Neural progenitor cell (in vitro differentiated cells): ENCODE data around the gene RETREG3. TPM values are rescaled to one million over a fixed set of nuclear protein-coding genes. Genes with fewer than 3 reads are reported as not detected.
"Not testable (repeated sequence)": the region's sequence is repeated elsewhere in the genome, so short reads cannot be mapped to it uniquely, and the experiment has no call there.

Source experiments
- DNase-seq: peaks from one replicate; pipeline ENCODE4 v3.0.0-alpha.2; 2016; ENCODE audit warnings: low spot score
- H2AFZ ChIP-seq: fragments of 200-600 bp; sonication (generic); replicated peaks from 2 replicates; pipeline ENCODE4 v1.6.1; 2016; ENCODE audit warnings: antibody characterized with exemption
- H3F3A ChIP-seq: fragments of 200-600 bp; sonication (generic); 2 replicates; pipeline ENCODE4 v1.6.1; 2016; ENCODE audit warnings: antibody characterized with exemption, low read depth
- H3K27ac ChIP-seq: fragments of 200-600 bp; sonication (generic); 2 replicates; pipeline ENCODE4 v1.5.1; 2016; ENCODE audit warnings: mild to moderate bottlenecking
- H3K27me3 ChIP-seq: fragments of 200-600 bp; sonication (generic); 2 replicates; pipeline ENCODE4 v1.6.1; 2016; ENCODE audit warnings: mild to moderate bottlenecking, moderate library complexity
- H3K36me3 ChIP-seq: fragments of 200-600 bp; sonication (generic); 2 replicates; pipeline ENCODE4 v1.5.1; 2016
- H3K4me1 ChIP-seq: fragments of 200-600 bp; sonication (generic); 2 replicates; pipeline ENCODE4 v1.6.1; 2016; ENCODE audit warnings: mixed run types
- H3K4me2 ChIP-seq: fragments of 200-600 bp; sonication (generic); 2 replicates; pipeline ENCODE4 v1.6.1; 2016
- H3K4me3 ChIP-seq: fragments of 200-600 bp; sonication (generic); 2 replicates; pipeline ENCODE4 v1.5.1; 2016
- H3K79me2 ChIP-seq: fragments of 200-600 bp; sonication (generic); 2 replicates; pipeline ENCODE4 v1.6.1; 2016; ENCODE audit warnings: low read depth
- H3K9ac ChIP-seq: fragments of 200-600 bp; sonication (generic); 2 replicates; pipeline ENCODE4 v1.6.1; 2016
- H3K9me3 ChIP-seq: fragments of 200-600 bp; sonication (generic); 2 replicates; pipeline ENCODE4 v1.5.1; 2016; ENCODE audit warnings: low read depth
- H4K20me1 ChIP-seq: fragments of 200-600 bp; sonication (generic); 2 replicates; pipeline ENCODE4 v1.6.1; 2016; ENCODE audit warnings: low read depth
- H3K27ac Mint-ChIP-seq: 3 replicates; pipeline ENCODE4 v1.8.0; 2021; ENCODE audit warnings: mixed read lengths
- H3K27me3 Mint-ChIP-seq: 2 replicates; pipeline ENCODE4 v1.8.0; 2022; ENCODE audit warnings: low read depth, mild to moderate bottlenecking, inconsistent platforms, moderate library complexity, mixed read lengths; ENCODE audit not compliant: insufficient read depth
- H3K36me3 Mint-ChIP-seq: 3 replicates; pipeline ENCODE4 v1.8.0; 2021; ENCODE audit warnings: mixed read lengths
- H3K4me1 Mint-ChIP-seq: 3 replicates; pipeline ENCODE4 v1.8.0; 2021; ENCODE audit warnings: mixed read lengths
- H3K4me3 Mint-ChIP-seq: 3 replicates; pipeline ENCODE4 v1.8.0; 2021; ENCODE audit warnings: mild to moderate bottlenecking, moderate library complexity, mixed read lengths
- H3K9me3 Mint-ChIP-seq: 3 replicates; pipeline ENCODE4 v1.8.0; 2020; ENCODE audit warnings: mixed read lengths
- CTCF ChIP-seq: fragments of 200-600 bp; sonication (generic); IDR thresholded peaks from 2 replicates; pipeline ENCODE4 v1.5.1; 2017; ENCODE audit warnings: antibody characterized with exemption, mild to moderate bottlenecking
- EZH2 ChIP-seq: fragments of 200-600 bp; sonication (generic); IDR thresholded peaks from 2 replicates; pipeline ENCODE4 v1.6.1; 2017; ENCODE audit warnings: antibody characterized with exemption, mild to moderate bottlenecking, moderate library complexity
- EZH2phosphoT487 ChIP-seq: fragments of 200-600 bp; sonication (generic); IDR thresholded peaks from 2 replicates; pipeline ENCODE4 v1.6.1; 2017; ENCODE audit warnings: antibody characterized with exemption
- total RNA-seq: library from RNA; depleted of rRNA; stranded (reverse); fragments of >200 nt; gene quantifications from 2 replicates; pipeline ENCODE4 v1.2.3, GENCODE V29; 2015; ENCODE audit warnings: low replicate concordance

Gene RETREG3
- total RNA-seq, 1 donor from 2014 or later = 23.6 TPM

- TF ChIP-seq CTCF = no peak
- no peak for TF ChIP-seq EZH2
- no peak for TF ChIP-seq EZH2phosphoT487
- H3K27me3 Mint-ChIP-seq = no peaks in the 10 kb centered on the region
- H3K79me2 ChIP-seq = peaks cover 5% of the 10 kb centered on the region
- peaks cover 9% of the 10 kb centered on the region for H3K4me1 Mint-ChIP-seq
- no peaks in the 10 kb centered on the region for H4K20me1 ChIP-seq
- no peaks in the 10 kb centered on the region for H3F3A ChIP-seq
- H3K9me3 Mint-ChIP-seq = no peaks in the 10 kb centered on the region
- H3K4me3 Mint-ChIP-seq = no peak overlapping the region
- H3K9ac ChIP-seq = no peak overlapping the region
- no peaks in the 10 kb centered on the region for H3K36me3 ChIP-seq
- H3K27ac Mint-ChIP-seq = no peak overlapping the region
- H3K4me2 ChIP-seq = no peak overlapping the region
- no peaks in the 10 kb centered on the region for H3K27me3 ChIP-seq
- no peak overlapping the region for H3K4me3 ChIP-seq
- peaks cover 3% of the 10 kb centered on the region for H3K4me1 ChIP-seq
- H3K36me3 Mint-ChIP-seq = peaks cover 5% of the 10 kb centered on the region
- no peak overlapping the region for H2AFZ ChIP-seq
- DNase-seq = no peak
- no peak overlapping the region for H3K27ac ChIP-seq
- H3K9me3 ChIP-seq = no peaks in the 10 kb centered on the region
These were observed 67.9 kb downstream of the RETREG3 start for GRCh38 chr17:42541041-42541833.

- peaks cover 12% of the 10 kb centered on the region for H3K4me1 Mint-ChIP-seq
- not testable (repeated sequence) for H3K9me3 ChIP-seq, H3K36me3 Mint-ChIP-seq, H3K9ac ChIP-seq, H4K20me1 ChIP-seq, DNase-seq, H3K36me3 ChIP-seq, H3F3A ChIP-seq, H3K4me3 Mint-ChIP-seq, H3K9me3 Mint-ChIP-seq, H3K4me1 ChIP-seq, H3K4me3 ChIP-seq, H3K27ac ChIP-seq, H3K27ac Mint-ChIP-seq, H2AFZ ChIP-seq, H3K4me2 ChIP-seq, H3K27me3 Mint-ChIP-seq, H3K27me3 ChIP-seq, H3K79me2 ChIP-seq
These were observed 68.6 kb downstream of the RETREG3 start for GRCh38 chr17:42540558-42540957.

- Histone ChIP-seq H3K4me3 (no peak overlapping the region), H3K27ac (no peak overlapping the region), H3K79me2 (peaks cover 5% of the 10 kb centered on the region), H3K9ac (no peak overlapping the region), H3F3A (no peaks in the 10 kb centered on the region), H4K20me1 (no peaks in the 10 kb centered on the region), H3K4me2 (no peak overlapping the region), H2AFZ (no peak overlapping the region), H3K36me3 (no peaks in the 10 kb centered on the region), H3K4me1 (peaks cover 10% of the 10 kb centered on the region), H3K9me3 (no peaks in the 10 kb centered on the region), H3K27me3 (peaks cover 8% of the 10 kb centered on the region)
- peaks cover 13% of the 10 kb centered on the region for H3K4me1 Mint-ChIP-seq
- H3K27me3 Mint-ChIP-seq = no peaks in the 10 kb centered on the region
- DNase-seq = no peak
- no peaks in the 10 kb centered on the region for H3K9me3 Mint-ChIP-seq
- peaks cover 3% of the 10 kb centered on the region for H3K36me3 Mint-ChIP-seq
- H3K4me3 Mint-ChIP-seq = no peak overlapping the region
- no peak overlapping the region for H3K27ac Mint-ChIP-seq
- TF ChIP-seq EZH2 (no peak), EZH2phosphoT487 (no peak), CTCF (no peak)
These were observed 70.7 kb downstream of the RETREG3 start for GRCh38 chr17:42538482-42538881.

GRCh38 chr17:42537826-42538451 lies 71.2 kb downstream of the RETREG3 start:
- Histone ChIP-seq H3K27me3 (peaks cover 13% of the 10 kb centered on the region), H3K4me2 (no peak overlapping the region), H3K9me3 (no peaks in the 10 kb centered on the region), H3K36me3 (no peaks in the 10 kb centered on the region), H3K27ac (no peak overlapping the region), H3K9ac (no peak overlapping the region), H3K79me2 (peaks cover 5% of the 10 kb centered on the region), H3K4me1 (peaks cover 10% of the 10 kb centered on the region), H4K20me1 (no peaks in the 10 kb centered on the region), H2AFZ (no peak overlapping the region), H3K4me3 (no peak overlapping the region), H3F3A (no peaks in the 10 kb centered on the region)
- no peak overlapping the region for H3K27ac Mint-ChIP-seq
- no peak for TF ChIP-seq CTCF
- no peak for TF ChIP-seq EZH2phosphoT487
- no peak for TF ChIP-seq EZH2
- H3K9me3 Mint-ChIP-seq = no peaks in the 10 kb centered on the region
- peaks cover 13% of the 10 kb centered on the region for H3K4me1 Mint-ChIP-seq
- DNase-seq = no peak
- H3K4me3 Mint-ChIP-seq = peak overlapping the region; percentile 77
- H3K27me3 Mint-ChIP-seq = no peaks in the 10 kb centered on the region
- H3K36me3 Mint-ChIP-seq = peaks cover 3% of the 10 kb centered on the region
